GM21717 (cell line): ENCODE data around the gene MYO1H.
A peak's percentile ranks its signal among the peaks of the same experiment; 100 is the strongest.
"Not testable (repeated sequence)": the region's sequence is repeated elsewhere in the genome, so short reads cannot be mapped to it uniquely, and the experiment has no call there.

Experiments used
- ATAC-seq: cut with Tn5 transposase; IDR thresholded peaks from one replicate; pipeline ENCODE4 v1.9.1; 2021; ENCODE audit warnings: mild to moderate bottlenecking, moderate library complexity; ENCODE audit not compliant: unreplicated experiment

MYO1H gene

DNA sequence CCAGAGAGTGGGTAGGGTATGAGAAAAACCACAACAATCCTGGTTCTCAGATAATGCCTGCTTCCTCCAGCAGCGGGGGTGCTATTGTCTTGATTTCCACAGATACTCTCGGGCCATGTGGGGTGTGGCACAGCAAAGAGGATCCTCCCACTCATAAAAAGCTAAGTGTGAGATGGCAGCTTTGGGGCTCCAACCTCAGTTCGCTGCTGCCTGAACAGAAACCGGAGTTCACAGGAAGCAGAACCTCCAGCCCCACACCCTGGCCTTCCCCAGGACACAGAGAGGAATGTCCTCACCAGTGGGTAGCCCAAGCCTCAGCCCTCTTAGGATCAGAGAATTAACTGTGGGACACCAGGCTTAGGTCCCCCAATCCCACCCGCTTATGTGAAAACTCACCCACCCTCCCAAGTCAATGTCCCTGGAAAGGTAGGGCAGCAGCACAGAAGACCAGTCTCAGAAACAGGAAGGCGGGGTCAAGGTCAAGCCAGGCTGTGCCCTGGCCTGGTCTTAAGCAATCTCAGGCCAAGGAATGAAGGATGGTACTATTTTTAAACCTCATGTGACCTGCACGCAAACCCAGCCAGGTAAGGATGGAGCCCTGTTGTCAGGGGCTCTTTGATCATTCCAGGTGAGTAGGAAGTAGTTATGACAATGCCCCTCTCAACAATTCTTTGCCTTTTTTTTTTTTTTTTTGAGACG is 120.4 kb downstream of the MYO1H start:
- no peak for ATAC-seq

DNA sequence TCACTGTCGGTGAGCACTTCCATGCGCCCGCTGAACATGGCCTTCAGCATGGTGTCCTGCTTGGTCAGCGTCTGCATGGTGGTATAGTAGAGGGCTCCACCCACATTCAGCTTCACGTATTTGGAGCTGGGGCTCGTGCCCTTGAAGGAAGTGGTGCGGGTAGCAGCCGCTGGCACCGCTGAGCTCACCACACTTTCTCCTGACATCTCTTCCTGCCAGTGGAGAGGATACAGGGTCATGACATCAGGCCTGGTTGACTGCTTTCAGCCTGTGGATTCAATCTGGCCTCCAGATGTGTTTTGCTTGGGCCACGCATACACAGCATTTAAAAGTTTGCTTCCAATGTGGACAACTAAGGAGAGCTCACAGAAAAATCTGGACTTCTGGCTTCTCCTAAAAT is 121.8 kb downstream of the MYO1H start:
- ATAC-seq = no peak

DNA sequence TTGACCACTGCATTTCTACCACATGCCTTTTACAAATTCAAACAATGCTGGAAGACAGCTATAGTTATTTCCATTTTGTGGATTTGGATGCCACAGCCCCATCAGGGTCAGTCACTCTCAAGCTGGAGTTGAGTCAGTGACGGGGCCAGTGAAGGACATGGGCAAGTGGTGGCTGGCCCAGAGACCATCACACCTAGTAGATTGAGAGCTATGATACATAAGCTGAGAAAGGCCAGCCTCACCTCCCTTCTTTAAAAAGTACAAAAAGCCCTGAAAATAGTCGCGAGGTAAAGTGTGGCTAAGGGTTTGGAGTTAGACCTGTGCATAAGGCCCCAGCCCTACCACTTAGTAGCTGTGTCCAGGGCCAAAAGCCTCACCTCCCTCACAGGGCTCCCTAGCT is 125.3 kb downstream of the MYO1H start:
- ATAC-seq = no peak

DNA sequence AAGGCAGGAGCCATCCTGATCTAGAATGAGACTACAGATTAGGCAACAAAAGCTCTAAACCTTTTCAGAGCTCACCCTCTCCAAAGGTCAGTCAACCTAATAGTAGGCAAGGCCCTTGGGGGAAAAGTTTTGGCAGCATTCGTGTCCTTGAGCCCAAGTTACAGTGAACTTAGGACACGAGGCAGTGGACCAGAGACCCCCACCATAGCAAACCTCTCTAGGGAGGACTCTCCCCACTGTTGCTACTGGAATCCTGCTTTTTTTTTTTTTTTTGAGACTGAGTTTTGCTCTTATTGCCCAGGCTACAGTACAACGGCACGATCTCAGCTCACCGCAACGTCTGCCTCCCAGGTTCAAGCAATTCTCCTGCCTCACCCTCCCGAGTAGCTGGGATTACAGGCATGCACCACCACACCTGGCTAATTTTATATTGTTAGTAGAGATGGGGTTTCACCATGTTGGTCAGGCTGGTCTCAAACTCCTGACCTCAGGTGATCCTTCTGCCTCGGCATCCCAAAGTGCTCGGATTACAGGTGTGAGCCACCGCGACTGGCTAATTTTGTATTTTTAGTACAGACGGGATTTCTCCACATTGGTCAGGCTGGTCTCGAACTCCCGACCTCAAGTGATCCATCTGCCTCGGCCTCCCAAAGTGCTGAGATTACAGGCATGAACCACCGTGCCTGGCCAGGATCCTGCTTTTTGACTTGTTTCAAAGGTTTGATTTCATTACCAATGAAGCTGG is 126.0 kb downstream of the MYO1H start:
- ATAC-seq = not testable (repeated sequence)

DNA sequence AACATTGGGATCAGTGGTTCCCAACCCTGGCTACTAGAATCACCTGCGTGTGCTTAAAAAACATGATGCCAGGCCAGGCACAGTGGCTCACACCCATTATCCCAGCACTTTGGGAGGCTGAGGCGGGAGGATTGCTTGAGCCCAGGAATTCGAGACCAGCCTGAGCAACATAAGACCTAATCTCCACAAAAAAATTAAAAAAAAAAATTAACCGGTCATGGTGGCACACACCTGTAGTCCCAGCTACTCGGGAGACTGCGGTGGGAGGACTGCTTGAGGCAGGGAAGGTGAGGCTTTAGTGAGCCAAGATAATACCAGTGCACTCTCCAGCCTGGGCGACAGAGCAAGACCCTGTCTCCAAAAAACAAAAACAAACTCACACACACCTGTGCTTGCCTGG is 127.4 kb downstream of the MYO1H start:
- ATAC-seq = no peak

DNA sequence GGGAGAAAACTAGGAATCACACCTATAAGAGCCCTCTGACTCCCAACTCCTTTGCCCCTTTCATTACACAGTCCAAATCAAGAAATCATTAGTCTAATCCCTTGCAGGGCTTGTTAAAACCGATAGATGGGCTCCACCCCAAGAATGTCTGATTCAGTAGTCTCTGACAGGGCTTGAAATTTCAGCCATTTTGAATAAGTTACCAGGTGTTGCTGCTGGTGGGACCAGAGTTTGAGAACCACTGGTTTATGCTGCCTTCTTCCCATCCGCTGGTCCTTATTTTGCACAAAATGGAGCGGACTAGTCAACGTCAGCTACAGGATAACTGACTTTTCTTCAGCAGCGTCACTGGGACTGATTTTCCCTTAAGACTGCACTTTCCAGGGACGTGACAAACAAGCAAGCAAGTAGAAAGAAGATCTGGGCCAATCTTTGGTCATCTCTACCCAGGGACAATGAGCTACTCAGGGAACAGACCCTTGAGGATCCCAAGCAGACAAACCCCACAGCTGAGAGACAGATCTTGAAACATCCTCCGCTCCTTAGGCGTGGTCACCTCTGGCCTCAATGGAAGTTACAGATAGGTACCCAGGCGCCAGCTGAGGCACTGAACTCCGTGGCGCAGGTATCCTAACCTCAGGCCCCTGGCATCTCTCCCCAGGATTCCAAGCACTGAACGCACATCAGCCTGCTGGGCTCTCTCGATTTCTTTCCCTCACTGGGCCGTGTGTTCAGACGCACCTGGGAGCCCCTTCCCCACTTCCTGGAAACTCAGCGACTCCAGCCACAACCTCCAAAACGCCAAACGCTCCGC is 128.5 kb downstream of the MYO1H start:
- no peak for ATAC-seq

DNA sequence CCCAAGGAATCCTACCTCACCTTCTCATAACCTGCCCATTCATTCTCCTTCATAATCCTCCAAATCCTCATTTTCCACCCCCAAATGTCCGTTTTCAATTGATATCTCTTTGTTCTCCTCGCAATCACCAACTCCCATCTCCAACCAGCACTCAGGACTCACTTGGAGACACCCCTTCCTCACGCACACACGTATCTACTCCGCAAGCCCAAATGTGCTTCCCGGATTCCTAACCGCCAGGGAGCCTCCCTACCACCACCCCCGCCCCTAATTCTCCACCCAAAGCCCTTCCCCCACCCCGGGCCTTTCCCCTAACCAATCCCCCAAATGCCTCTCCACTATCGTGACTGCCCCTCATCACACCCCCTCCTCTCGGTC is 129.1 kb downstream of the MYO1H start:
- ATAC-seq = no peak

DNA sequence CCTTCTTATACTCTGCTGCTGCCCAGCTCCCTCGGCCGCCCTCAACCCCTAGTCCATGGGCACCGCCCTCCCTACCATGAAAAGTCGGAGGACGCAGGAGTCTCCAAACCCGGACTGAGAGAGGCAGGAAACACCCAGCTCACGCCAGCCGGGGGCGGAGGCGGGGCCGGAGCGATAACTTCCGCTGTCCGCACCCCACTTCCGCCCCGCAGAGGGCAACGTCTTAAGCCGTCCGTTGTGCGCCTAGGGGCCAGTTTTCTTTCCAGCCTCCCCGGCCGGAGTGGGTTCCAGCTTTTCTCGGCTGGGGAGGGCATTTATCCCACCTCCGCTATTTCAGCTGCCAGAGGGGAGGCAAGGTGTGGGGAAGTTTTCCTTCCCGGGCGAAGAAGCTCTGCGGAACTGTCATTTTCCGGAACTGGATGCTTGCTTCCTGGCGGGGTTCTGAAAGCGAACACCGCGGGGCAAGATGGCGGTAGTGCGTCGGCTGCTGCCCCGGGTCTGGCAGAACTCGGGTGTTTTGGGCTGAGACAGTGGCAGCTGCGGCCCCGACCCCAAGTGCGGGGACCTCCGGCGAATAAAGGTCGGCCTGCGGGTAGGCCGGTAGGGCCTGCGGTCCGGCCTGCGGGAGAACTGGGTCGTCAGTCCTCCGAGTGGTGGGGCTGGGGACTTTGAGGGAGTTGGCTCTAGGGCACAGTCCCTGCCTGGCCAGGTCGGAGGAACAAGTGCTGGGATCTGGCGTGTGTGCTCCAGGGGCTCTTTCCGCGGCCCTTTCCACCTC is 129.7 kb downstream of the MYO1H start, which contains the start of the genes KCTD10 and UBE3B:
TSS of gene KCTD10 (minus strand) at position 116 of the 778 bp plus-strand sequence. CDS start at position 78, 38 bp downstream.
TSS of gene UBE3B (plus strand) at position 450 of the 778 bp plus-strand sequence. CDS start 5,918 bp downstream, outside the sequence.
- ATAC-seq = peak; percentile 83

DNA sequence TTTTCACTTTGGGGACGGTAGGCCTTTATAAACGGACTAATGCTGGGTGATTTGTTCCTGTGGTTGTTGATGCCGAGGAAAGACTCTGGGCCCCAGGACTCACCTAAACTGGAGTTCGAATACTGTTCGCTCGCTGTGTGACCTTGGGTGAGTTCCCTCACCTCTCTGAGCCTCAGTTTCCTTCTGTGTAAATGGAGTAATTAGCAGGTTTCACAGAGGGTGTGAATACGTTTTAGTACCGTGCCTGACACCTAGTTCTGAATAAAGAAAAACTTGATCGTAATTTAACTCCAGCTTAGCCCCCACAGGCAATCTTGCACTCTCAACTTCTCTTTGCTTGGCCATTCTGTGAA is 130.2 kb downstream of the MYO1H start:
- no peak for ATAC-seq

DNA sequence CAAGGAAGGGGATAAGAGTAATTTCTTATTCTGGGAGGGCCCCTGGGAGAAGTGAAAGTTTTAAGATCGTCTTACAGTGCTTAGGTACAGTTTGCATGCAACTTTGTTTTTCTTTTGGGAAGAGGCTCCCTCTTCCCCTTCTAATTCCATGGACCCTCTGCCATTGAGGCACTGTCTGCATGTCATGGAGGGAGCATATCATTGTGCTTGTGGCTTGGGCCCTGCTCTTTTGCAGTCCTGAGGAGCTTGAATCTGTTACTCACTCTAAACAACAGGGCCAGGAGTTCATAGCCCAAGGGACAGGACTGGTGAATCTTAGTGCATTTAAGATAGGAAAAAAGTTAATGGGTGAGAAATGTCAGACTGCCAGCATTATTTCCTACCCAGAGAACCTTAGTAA is 132.1 kb downstream of the MYO1H start:
- ATAC-seq = no peak

DNA sequence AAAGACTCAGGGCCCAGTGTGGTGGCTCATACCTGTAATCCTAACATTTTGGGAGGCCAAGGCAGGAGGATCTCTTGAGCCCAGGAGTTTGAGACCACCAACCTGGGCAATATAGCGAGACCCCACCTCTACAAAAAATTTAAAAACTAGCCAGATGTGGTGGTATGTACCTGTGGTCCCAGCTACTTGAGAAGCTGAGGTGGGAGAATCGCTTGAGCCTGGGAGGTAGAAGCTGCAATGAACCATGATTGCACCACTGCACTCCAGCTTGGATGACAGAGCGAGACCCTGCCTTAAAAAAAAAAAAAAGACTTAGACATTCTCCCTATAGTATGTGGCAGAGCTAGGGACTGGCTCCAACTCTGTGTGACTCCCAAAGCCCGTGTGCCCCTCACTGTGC is 132.7 kb downstream of the MYO1H start:
- ATAC-seq = no peak

DNA sequence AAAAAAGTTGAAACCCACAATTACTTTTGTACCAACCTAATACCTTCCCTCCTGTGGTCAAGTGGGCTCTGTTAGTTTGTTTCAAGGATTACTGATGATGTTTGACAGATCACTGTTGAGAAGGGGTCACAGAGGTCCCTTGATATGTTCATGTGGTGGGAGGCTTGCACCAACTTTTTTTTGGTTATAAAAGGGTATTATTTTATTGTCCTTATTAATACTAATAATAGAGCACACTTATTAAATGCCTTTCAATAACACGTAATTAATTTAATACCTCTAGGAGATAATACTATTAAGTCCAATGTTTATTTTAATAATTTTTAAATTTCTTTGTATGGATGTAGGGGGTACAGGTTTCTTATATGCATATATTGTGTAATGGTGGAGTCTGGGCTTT is 134.2 kb downstream of the MYO1H start:
- ATAC-seq = no peak

DNA sequence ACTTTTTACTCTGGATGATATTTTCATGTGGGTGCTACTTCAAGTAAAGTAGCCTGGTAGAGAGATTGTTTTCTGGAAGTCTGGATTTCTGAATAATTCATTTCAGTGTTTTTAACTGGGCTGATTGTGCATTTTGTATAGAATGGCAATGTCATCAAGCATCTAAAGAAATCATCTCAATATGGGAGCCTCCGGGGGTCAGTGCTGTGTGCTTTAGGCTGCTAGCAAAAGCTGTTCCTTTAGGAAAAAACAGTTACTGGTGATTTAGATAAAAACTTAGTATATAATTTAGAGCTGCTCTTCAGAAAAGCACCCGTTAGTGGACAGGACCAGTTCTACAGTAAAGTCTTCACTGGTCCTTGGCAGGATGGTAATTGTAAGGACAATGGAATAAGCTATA is 134.8 kb downstream of the MYO1H start:
- no peak for ATAC-seq

DNA sequence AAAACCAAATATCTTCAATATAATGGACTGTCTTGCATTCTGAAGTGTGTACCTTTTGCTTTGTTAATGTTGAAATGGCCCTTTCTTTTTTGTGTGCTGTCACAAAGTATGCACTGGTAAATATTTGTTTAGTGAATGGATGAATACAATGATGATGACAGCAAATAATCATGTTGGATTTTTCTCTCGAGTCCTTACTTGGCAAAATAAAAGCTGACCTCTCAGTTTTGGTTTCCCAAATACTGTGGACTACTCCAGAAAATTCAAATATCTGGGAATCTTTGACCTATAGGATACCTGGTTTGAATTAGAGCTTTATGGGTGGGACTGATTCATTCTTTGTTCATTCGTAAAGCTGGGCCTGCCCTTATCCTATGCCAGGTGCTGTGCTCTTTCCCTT is 135.2 kb downstream of the MYO1H start:
- no peak for ATAC-seq

DNA sequence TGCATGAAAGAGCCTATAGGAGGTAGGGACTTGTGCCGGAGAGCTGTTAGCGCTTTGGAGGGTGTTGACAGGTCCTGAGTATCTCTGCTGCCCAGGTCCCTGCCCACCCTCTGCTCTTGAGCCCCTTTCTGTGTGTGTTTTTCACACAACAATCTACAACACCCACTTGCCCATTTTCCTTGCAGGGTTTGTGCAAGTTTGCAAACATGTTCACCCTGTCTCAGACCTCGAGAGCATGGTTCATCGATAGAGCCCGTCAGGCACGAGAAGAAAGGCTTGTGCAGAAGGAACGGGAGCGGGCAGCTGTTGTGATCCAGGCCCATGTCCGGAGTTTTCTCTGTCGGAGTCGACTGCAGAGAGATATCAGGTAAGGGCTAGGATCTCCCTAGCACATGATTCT is 135.6 kb downstream of the MYO1H start:
- no peak for ATAC-seq

DNA sequence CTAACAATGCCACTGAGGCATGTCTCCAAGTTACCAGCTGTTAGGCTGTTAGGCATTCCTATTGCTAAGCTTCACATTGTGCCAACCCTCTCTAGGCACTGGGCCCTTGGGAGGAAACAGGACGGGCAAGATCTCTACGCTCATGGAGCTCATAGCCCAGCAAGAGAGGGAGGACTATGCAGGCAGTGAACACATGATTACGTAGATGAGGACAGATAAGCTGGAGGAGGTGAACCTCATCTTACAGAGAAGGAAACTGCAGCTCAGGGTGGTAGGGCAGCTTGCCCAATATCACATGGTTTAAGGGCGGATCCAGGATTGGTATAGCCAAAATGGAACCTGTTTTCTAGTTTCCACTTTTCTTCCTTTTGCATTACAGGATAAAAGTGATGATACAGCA is 137.5 kb downstream of the MYO1H start:
- ATAC-seq = no peak

DNA sequence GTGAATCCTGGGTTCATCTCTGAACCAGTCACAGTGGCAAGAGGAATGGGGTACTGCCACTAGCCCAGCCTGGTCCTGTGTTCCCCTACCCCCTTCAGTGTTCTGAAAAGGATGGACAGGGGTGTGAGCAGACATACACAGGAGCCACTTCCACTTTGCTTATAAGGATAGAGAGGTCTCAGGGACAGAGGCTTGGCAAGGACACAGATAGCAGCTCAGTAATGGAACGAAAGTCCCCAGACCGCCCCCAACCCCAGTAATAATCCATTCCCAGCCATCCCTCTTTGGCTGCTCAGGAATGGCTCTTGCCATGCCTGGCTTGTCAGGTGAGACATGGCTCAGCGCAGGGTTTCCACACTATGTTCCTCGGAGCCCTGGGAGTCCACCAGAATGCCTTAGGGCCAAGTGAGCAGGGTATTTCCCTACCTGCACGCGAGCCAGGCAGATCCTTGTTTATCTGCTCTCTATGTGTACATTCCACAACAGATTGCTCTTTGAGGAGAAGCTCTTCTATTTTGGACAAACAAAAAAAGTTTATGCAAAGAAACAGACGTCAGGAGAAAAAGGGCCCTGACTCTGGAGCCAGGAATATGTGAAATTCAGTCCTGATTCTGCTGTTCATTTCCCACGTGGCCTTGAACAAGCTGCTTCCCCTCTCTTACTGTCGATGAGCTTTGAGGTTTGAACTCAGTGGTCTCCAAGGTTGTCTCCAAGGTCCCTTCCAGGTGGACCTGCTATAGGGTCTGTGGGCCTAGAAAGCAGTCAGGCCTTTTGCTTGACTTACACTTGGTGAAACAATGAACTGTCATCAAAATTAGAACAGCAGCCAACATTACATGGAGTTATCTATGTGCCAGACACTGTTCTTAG is 139.7 kb downstream of the MYO1H start:
- no peak for ATAC-seq

DNA sequence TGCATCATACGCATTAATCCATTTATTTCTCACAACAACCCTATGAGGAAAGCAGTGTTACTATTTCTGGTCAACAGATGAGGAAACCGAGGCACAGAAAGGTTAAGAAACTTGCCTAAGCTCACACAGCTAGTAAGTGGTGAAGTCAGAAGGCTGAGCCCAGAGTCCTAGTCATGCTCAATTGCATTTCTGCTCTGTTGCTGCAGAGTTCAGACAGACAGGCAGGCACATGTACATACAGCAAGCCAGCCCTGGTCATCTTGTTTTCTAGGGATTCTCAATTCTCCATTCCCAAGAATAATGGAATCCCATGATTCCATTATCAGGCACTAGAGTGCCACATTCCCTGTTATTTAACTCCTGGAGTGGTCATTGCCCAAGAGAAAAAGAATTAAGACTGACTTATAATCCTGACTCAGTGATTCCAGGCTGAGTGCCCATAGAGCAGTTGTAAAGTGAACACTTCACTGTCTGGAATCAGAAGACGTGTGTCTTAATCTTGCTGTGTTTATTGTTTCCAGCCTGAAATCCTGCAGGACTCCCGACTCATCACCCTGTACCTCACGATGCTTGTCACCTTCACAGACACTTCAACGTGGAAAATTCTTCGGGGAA is 140.5 kb downstream of the MYO1H start:
- no peak for ATAC-seq
